ENCODE results near the gene CAPN12.

Gene CAPN12

DNA sequence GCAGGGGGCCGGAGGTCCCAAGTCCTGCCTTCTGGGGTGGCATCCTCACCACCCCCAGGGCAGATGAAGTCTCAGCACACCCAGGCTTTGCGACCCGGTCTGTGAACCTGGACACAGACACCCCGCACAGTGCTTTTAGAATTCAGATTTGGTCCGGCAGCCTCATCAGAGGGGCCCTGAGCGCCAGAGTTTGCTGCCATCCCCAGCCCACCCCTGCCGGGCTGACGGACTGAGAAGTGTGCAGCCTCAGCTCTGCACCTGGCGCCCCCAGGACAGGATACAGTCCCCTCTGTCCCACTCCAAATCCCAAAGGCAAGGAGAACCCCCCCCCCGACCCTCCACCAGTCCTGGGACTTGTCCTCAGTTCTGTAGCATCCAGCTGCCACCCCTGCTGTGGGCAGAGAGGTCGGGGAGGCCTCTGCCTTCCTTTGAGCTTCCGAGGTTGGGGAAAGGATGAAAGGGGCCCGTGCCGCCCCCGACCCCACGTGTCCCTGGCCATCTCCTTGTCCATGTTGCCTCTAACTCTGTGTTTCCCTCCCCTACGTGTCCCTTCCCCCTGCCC lies 16.9 kb downstream of the CAPN12 start:
- in situ Hi-C loops (cut with MboI; ENCODE audit: low sequenced_read_pairs), result no loop called here

DNA sequence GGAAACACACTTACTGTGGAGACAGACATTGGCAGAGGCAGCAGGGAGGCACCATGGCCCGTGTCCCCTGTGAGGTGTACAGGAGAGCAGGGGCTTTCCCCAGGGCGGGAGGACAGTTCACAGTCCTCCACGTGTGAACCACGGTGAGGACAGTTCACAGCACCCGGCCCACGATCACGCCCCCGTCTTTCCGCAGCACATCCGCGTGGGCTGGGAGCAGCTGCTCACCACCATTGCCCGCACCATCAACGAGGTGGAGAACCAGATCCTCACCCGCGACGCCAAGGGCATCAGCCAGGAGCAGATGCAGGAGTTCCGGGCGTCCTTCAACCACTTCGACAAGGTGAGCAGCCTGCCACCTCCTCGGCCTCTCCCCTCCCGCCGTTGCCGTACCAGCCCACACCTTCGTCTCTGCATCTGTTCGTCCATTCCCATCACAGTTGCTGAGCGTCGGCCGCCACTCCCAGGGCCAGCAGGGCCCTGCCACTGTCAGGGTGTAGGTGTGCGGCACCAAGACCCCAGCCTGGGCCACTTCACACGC lies 17.4 kb downstream of the CAPN12 start:
- in situ Hi-C loops (cut with MboI; ENCODE audit: low sequenced_read_pairs), result no loop called here

DNA sequence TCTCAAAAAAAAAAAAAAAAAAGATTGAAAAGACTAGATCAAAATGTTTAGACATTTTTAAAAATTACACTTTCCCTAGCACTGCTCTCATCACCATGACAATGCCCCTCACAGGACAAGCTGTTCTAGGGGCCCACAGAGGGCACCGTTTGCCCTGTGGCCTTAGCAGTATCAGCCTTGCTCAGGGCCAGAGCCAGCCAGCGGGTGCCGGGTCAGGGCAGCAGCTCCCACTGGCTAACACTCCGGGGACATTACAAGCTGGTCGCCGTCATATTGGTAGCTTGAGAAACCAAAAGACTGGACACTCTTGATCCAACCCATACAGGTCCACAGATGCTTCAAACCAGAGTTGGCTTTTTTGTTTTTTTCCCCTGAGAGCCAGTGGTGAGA lies 18.0 kb downstream of the CAPN12 start:
- in situ Hi-C loops (cut with MboI; ENCODE audit: low sequenced_read_pairs), result no loop called here

DNA sequence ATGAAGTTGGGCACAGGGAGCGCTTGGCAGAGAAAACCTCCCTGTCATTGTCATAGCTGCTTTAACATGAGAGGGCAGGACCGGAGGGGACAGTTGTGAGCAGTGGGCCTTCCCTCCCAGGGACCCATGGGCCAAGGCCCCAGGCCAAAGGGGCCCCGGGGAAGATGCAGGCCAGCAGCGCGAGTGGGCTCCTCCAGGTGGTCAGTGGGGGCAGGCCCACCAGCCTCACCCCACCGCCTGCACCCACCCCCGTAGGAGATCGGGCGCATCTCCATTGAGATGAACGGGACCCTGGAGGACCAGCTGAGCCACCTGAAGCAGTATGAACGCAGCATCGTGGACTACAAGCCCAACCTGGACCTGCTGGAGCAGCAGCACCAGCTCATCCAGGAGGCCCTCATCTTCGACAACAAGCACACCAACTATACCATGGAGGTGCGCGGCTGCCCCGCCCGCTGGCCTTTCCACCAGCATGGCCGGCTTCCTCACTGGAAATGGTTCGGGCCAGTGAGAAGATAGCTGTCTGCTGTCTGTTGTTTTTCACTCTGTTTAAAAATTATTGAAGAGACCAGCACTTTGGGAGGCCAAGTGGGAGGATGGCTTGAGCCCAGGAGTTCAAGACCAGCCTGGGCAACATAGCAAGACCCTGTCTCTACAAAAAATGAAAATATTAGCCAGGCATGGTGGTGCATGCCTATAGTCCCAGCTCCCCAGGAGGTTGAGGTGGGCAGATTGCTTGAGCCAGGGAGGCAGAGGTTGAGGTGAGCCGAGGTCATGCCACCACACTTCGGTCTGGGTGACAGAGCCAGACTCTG lies 18.6 kb downstream of the CAPN12 start:
- in situ Hi-C loops (cut with MboI; ENCODE audit: low sequenced_read_pairs), result no loop called here

DNA sequence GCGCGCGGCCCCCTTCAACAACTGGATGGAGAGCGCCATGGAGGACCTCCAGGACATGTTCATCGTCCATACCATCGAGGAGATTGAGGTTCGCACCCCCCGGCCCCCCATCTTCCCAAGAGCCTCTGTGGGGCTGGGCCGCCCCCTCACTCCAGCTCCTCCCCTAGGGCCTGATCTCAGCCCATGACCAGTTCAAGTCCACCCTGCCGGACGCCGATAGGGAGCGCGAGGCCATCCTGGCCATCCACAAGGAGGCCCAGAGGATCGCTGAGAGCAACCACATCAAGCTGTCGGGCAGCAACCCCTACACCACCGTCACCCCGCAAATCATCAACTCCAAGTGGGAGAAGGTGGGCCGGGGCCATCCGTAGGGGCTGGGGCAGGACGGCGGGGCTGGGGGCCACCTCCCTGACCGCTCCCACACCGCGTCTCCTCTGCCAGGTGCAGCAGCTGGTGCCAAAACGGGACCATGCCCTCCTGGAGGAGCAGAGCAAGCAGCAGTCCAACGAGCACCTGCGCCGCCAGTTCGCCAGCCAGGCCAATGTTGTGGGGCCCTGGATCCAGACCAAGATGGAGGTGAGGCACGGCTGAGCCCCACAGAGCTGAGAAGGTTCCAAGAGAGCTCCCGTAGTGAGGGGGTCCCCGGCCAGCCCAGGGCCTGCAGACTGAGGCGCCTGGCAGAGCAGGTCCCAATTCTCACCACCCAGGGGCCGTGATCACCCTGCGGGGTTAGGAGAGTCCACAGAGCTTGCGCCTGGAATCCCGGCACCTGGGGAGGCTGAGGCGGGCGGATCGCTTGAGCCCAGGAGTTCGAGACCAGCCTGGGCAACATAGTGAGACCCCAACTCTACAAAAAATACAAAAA lies 20.1 kb downstream of the CAPN12 start:
- in situ Hi-C loops (cut with MboI; ENCODE audit: low sequenced_read_pairs), result no loop called here

DNA sequence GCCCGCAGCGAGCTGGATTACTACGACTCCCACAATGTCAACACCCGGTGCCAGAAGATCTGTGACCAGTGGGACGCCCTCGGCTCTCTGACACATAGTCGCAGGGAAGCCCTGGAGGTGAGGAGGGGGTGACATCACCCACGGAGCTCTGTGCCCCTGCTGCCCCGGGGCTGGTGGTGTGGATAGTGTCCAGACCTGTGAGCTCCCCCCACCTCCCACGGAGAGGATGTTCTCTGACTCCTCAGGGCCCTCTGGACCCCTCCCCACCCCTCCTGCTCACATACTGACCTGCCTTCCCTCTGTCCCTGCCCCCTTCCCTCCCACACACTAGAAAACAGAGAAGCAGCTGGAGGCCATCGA lies 20.7 kb downstream of the CAPN12 start:
- in situ Hi-C loops (cut with MboI; ENCODE audit: low sequenced_read_pairs), result no loop called here

DNA sequence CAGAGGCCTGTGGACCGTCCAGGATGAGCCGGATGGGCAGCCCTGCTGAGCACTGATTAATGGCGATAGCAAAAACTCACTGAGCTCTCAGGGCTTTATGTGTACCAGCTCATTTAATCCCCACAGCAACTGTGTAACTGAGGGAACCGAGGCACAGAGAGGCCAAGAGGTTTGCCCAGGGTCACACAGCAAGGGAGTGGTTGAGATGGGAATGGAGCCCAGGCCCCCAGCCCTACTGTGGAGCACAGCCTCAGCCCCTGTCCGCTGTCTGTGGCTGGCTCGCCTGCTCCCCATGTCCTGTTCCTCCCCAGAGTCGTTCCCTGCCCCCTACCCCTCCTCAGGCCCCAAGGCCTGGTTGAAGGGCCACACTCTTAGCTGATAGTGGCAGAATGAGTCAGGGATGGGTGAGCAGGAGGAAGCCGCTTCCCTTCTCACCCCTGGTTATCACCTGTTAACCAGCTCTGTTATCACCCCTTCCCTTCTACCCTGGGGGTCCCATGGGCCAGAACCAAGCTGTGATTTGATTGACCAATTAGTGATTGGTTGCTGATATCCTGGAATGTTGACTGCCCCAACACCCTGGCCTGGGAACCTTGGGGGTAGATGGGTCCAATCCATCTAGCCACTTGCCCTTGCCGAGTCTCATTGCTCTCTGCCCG lies 21.2 kb downstream of the CAPN12 start:
- in situ Hi-C loops (cut with MboI; ENCODE audit: low sequenced_read_pairs), result no loop called here

DNA sequence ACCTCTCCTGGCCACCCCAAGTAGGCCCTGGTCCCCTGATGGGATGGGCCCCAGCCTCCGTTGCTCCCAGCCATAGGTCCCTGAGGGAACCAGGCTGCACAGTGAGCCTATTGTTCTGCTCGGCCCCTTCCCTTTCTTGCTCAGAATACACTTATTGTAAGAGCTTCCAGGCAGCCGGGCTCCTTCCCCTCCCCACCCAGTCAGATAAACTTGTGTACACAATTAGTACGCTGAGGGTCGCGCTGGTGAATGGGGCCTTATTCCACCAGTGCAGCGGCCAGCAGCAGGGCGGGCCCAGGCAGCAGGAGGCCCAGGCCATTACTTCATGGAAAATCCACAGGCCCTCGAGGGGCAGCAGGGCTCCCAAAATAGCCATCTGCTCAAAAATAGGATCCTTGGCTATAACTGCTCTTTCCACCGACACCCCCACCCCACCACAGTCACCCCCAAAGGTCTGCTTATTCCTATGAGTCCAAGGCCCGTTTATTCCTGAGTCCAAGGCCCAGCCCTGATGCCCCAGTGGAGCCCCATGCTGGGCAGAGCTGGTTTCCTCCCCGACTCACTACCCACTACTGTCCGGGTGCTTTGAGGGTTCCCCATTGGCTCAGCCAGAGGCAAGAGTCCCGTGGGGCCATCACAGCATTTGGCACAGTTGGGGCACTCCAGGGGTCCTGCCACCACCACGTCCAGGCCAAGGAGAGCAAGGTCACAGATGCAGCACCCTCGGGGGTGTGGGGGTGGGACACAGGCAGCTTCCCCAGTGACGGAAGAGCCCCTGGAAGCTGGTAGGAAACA lies 22.1 kb downstream of the CAPN12 start:
- in situ Hi-C loops (cut with MboI; ENCODE audit: low sequenced_read_pairs), result no loop called here

DNA sequence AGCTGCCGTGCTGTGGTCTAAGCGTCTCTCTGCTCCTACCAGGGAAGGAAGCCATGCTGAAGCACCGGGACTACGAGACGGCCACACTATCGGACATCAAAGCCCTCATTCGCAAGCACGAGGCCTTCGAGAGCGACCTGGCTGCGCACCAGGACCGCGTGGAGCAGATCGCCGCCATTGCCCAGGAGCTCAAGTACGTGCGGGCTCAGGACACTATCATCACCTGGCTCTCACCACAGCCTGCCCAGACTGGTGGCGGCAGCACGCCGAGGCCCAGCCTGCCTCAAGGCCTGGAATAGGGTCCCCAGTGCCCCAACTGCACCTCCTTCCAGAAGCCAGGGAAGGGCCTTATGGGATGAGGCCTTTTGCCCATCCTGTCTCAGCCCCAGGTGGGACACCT lies 22.8 kb downstream of the CAPN12 start:
- in situ Hi-C loops (cut with MboI; ENCODE audit: low sequenced_read_pairs), result no loop called here

DNA sequence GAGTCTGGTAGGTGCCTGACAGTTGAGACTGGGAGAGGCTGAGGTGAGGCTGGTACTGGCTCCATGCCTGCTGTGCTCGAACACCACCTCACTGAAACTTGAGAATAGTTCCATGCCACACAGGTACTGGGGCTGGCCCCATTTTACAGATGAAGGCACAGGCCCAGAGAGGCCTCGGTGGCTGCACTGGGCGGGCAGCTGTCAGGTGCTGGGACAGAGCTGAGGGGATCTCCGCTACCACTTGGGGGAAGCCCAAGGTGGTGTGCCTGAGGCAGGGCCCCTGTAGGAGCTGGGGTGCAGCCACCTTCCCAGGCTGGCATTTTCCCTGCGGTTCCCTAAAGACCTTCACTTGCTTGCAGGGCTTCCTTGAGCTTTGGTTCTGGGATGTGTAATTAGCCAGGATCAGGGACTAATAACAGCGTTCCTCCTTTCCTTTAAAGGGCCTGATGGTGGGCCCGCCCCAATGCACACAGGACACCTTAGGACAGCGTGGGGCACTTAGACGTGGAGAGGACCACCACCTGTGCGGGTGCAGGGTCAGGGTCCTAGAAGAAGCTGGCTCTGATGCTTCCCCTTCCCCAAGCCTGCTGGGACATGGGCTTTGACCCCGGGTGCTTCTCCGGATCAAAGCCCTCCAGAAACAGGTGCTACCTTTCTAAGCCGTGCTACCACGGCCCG lies 23.6 kb downstream of the CAPN12 start:
- in situ Hi-C loops (cut with MboI; ENCODE audit: low sequenced_read_pairs), result no loop called here

DNA sequence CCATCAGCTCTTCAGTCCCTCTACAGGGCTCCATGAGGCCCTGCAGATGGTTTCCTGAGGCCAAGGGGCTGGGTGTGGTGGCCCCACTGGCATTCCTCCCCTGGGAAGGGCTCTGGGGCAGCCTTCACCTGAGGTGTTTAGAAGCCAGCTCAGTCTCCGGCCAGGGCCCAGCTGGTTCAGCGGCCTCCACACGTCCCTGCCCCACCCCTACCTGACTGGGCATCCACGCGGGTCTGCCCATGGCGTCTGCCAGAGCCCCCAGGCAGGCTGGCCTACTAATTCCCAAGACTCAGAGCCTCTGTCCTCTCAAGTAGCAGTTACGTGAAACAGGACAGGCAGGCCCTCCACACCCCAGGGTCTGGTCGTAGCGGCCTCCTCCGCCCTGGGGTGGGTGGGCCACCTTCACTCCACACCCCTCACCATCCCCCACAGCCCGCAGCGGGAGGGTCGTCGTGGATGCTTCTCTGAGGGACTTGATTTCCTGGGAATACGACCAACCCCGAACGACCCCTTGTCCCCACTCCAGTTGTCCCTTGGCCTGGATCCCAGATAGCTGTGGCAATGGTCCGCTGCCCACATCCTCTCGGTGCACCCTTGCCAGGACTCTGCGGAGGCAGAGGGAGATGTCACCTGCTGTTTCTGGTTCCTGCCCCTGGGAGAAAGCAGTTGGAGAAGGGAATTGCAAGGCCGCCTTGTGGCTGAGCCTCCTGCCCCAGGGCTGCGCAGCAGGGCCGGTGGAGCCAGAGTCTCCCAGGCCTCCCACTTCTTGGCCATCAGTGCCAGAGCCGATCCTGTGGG lies 24.3 kb downstream of the CAPN12 start:
- in situ Hi-C loops (cut with MboI; ENCODE audit: low sequenced_read_pairs), result no loop called here

DNA sequence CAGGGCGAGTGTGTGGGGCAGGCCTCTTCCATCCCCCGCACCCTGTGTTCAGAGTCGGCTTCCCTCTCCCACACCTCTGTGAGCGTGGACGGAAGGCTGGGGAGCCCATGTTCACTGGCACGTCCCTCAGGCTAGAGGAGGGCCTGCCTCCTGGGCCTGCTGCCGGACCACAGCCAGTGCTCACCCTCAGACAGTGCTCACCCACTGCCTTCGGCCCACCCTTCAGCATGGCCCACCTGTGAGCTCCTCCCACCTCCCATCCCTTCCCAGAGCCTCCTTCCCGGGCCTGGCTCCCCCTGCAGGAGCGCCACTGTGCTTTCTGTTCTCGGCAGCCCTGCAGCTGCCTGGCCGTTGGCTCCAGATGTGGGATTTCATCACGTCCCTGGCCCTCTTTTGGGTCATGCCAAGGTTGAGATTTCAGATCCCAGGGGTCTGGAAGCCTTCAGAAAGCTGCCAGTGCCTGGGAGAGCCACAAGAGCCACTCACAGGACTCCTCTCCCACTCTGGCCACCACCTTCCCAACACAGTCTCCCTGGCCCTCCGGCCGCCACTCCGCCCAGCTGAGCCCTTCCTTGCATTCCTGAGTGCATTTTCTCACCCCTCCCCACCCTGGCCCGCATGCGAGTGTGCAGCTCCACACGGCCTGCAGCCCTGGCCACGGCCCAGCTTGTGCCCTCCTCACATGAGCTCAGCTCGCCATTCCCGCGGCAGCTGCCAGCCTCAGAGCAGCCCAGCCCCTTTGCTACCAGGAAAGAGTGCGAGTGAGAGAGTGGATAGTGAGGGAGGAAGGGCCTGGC lies 25.3 kb downstream of the CAPN12 start:
- in situ Hi-C loops (cut with MboI; ENCODE audit: low sequenced_read_pairs), result no loop called here

DNA sequence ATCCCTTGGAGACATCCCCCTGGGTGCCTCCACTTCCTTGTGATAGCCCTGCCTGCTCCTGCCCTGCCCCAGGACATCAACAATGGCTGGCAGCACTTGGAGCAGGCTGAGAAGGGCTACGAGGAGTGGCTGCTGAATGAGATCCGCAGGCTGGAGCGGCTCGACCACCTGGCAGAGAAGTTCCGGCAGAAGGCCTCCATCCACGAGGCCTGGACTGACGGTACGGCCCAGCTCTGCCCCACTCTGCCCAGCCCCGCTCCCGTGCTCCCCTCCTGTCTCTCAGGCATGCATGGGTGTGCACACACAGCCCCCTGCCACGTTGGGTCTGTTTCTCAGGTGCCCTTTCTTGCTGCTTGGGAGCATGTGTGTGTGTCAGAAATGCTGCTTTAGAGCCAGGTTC lies 26.4 kb downstream of the CAPN12 start:
- in situ Hi-C loops (cut with MboI; ENCODE audit: low sequenced_read_pairs), result no loop called here

DNA sequence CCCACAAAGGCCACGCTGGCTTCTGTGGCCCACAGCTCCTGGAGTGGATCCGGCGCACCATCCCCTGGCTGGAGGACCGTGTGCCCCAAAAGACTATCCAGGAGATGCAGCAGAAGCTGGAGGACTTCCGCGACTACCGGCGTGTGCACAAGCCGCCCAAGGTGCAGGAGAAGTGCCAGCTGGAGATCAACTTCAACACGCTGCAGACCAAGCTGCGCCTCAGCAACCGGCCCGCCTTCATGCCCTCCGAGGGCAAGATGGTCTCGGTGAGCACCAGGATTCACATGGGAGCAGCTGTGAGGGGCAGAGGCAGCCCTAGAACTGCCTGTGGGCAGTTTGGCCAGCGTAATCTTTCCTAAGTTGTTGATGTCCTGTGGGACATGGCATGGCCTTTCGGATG lies 27.2 kb downstream of the CAPN12 start:
- in situ Hi-C loops (cut with MboI; ENCODE audit: low sequenced_read_pairs), result no loop called here

DNA sequence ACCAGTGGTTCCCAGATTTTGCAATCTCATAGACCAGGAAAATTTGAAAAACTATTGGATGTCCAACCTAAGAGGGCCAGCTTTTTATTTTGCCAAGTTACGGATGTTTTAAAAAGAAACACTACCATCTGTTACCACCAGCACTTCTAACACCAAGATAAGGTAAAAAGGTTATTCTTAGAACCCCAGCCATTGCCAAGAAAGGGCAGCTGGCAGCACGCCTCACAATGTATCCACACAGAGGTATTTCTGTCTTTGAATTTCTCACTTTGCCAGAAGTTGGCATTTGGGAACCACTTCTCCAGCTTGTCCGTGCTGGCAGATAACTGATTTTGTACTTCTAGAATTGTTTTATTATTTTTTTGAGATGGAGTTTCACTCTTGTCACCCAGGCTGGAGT lies 28.7 kb downstream of the CAPN12 start:
- in situ Hi-C loops (cut with MboI; ENCODE audit: low sequenced_read_pairs), result no loop called here

DNA sequence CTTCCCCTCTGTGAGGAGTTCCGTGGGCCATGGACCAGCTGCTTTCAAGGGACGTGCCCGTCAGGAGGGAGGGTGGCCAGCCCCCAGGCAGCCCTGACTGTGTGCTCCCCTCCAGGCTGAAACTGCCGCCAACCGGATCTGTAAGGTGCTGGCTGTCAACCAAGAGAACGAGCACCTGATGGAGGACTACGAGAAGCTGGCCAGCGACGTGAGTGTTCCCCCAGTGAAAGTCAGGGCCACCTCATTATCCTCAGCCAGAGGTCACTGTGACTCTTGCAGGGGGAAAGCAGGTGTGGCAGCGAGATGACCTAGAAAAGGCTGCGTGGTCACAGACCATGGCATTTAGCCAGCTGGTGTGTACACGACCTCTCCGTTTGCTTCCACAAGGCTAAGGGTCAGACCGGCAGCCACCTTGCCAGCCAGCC lies 29.9 kb downstream of the CAPN12 start:
- in situ Hi-C loops (cut with MboI; ENCODE audit: low sequenced_read_pairs), result no loop called here

DNA sequence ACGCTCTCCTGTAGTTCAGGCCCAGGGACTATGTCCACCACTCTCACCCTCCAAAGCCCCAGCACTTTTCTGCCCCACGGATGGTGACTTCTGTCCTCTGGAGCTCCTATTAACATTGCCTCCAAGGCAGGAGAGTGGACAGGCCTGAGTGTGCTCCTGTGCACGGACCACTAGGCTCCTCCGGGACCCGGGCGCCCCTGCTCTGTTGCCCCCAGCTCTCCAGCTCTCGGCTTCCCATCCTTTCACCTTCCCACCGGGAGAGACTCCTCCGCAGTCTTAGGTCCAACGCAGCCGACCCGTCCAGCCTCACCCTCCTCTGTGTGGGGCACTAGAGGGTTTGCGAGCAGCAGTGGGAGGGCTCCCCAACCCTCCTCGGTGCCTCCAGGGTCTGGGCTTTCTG lies 30.4 kb downstream of the CAPN12 start:
- in situ Hi-C loops (cut with MboI; ENCODE audit: low sequenced_read_pairs), result no loop called here

DNA sequence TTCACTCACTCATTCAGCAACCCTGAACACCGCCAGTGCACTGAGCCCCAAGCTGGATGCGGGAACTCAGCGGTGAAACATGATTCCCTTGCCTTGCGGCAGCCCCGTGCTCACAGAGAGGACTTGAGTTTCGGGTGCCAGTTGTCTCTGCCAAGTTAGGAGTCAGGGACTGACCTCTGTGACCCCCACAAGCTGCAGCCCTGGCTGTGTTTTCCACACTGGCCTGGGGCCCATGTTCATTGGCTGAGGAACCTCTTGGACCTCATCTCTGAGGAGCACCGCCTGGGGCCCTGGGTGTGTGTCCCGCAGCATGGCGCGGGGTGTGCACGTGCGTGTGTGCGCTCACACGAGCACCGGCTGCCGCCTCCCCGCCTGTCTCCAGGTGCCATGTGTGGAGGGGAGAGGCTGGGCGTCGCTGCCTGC lies 31.0 kb downstream of the CAPN12 start:
- in situ Hi-C loops (cut with MboI; ENCODE audit: low sequenced_read_pairs), result no loop called here
